ENCODE data around the gene CD248. TPM values are rescaled to one million over a fixed set of nuclear protein-coding genes. Genes with fewer than 3 reads are reported as not detected.

The CD248 gene
- total RNA-seq, 2 donors from 2014 or later = 4.9 to 8.8 TPM

DNA sequence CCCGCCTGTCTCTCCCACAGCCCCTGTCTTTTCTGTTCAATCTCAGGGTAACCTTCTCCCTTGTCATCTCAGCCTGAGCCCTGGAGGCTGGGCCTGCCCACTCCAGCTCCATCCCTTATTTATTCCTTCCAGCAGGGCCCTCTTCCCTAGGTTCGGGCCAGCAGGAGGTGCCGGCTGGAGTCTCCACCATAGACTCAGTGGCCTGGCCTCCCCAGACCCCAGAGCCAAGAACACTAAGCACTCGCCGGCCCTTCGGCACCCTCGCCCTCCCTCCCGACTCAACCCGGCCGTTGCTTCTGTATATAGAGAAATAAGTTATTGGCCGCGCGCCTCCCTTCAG lies 49.8 kb downstream of the CD248 start:
- TF ChIP-seq, protein P1, sequence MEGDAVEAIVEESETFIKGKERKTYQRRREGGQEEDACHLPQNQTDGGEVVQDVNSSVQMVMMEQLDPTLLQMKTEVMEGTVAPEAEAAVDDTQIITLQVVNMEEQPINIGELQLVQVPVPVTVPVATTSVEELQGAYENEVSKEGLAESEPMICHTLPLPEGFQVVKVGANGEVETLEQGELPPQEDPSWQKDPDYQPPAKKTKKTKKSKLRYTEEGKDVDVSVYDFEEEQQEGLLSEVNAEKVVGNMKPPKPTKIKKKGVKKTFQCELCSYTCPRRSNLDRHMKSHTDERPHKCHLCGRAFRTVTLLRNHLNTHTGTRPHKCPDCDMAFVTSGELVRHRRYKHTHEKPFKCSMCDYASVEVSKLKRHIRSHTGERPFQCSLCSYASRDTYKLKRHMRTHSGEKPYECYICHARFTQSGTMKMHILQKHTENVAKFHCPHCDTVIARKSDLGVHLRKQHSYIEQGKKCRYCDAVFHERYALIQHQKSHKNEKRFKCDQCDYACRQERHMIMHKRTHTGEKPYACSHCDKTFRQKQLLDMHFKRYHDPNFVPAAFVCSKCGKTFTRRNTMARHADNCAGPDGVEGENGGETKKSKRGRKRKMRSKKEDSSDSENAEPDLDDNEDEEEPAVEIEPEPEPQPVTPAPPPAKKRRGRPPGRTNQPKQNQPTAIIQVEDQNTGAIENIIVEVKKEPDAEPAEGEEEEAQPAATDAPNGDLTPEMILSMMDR (IDR thresholded peaks at IDR 0.05) = no peak
- Histone ChIP-seq H3K9me3 (no peaks in the 10 kb centered on the region), H3K4me3 (peak overlapping the region; percentile 68), H3K4me1 (peaks cover 10% of the 10 kb centered on the region), H3K36me3 (no peaks in the 10 kb centered on the region), H3K27me3 (no peaks in the 10 kb centered on the region), H3K27ac (peak overlapping the region; percentile 93), H3K9ac (ENCODE audit: low read depth in 2 of 2, low read length in 2 of 2) (peak overlapping the region; percentile 53 to 79)
- intact Hi-C loops (cut with DNase I) = no loop called here
- DNase-seq = no peak

DNA sequence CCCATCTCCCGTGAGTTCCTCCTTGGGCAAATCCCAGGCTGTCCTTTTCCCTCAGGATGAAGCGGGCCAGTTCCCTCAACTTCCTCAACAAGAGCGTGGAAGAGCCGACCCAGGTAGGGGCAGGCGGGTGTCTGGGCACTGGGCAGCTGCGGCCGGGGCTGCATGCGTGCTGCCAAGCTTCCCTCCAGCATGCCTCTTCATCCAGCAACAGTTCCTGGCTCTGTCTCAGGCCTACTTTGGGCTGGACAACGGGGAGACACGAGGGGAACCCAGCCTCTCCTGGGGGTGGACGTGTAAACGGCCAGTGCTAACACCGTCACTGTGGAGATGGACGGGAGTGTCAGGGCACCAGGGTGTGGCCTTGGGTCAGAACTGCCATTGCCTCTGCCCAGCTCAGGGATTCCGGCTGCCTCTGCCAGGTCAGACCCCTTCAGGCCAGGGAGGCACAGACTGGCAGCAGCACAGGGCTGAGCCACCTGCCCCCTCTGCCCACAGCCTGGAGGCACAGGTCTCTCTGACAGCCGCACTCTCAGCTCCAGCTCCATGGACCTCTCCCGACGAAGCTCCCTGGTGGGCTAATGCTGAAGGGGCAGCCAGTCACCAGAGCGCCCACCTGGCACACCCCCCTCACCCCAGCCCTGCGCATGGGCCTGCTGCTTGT lies 50.3 kb downstream of the CD248 start:
- no peaks in the 10 kb centered on the region for H3K9me3 ChIP-seq
- H3K4me1 ChIP-seq = peaks cover 10% of the 10 kb centered on the region
- no peak for DNase-seq
- intact Hi-C loops (cut with DNase I) = no loop called here
- H3K27me3 ChIP-seq = no peaks in the 10 kb centered on the region
- TF ChIP-seq, protein P1 (IDR thresholded peaks at IDR 0.05) = no peak
- H3K4me3 ChIP-seq = peak overlapping the region; percentile 68
- H3K27ac ChIP-seq = peak overlapping the region; percentile 93
- peak overlapping the region in 1 of 2 donors; percentile 53 for H3K9ac ChIP-seq (ENCODE audit: low read depth in 2 of 2, low read length in 2 of 2)
- no peaks in the 10 kb centered on the region for H3K36me3 ChIP-seq

DNA sequence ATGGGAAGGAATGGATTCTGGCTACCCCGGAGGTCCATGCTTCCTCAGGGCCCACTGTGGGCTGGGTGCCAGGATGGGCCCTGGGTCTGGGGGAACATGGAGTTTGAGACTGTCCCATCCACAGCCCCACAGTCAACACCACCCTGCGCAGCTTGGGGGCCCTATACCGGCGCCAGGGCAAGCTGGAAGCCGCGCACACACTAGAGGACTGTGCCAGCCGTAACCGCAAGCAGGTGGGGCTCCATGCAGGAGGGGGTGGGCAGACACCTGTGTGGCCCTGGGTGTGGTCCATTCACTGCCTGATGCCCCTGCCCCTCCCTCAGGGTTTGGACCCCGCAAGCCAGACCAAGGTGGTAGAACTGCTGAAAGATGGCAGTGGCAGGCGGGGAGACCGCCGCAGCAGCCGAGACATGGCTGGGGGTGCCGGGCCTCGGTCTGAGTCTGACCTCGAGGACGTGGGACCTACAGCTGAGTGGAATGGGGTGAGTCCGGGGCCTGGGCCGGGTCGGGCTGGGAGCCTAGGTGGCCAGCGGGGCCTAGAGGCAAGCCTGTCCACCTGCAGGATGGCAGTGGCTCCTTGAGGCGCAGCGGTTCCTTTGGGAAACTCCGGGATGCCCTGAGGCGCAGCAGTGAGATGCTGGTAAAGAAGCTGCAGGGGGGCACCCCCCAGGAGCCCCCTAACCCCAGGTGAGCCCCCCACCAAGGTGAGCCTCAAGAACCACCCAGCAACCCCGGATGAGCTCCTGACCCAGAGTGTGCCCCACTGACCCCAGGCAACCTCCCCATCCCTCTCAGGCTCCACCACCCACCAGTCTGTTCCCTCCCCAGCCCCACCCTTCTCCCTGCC lies 51.1 kb downstream of the CD248 start:
- Histone ChIP-seq H3K36me3 (no peaks in the 10 kb centered on the region), H3K27me3 (no peaks in the 10 kb centered on the region), H3K27ac (no peak overlapping the region), H3K9ac (ENCODE audit: low read depth in 2 of 2, low read length in 2 of 2) (no peak overlapping the region), H3K9me3 (no peaks in the 10 kb centered on the region), H3K4me3 (no peak overlapping the region), H3K4me1 (peaks cover 10% of the 10 kb centered on the region)
- TF ChIP-seq, protein P1 (IDR thresholded peaks at IDR 0.05) = no peak
- intact Hi-C loops (cut with DNase I) = no loop called here
- no peak for DNase-seq

DNA sequence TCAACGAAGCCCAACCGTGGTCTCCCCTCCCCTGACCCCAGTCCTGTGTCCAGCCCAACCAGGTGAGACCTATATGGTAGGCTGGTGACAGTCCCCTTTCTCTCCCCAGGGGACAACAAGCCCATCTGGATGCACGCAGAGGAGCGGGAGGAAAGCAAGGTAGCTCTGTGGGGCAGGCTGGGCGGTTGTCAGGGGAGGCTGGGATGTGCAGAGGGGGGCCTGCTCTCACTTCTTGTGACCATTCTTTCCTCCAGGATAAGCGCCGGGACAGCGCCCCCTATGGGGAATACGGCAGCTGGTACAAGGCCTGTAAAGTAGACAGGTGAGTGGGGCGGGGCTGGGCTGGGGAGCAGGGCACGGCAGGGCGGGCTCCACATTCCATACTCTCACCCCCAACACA lies 51.9 kb downstream of the CD248 start:
- Histone ChIP-seq H3K4me3 (no peak overlapping the region), H3K27ac (no peak overlapping the region), H3K9me3 (no peaks in the 10 kb centered on the region), H3K27me3 (no peaks in the 10 kb centered on the region), H3K9ac (ENCODE audit: low read depth in 2 of 2, low read length in 2 of 2) (no peak overlapping the region), H3K36me3 (no peaks in the 10 kb centered on the region), H3K4me1 (peaks cover 10% of the 10 kb centered on the region)
- DNase-seq = no peak
- TF ChIP-seq, protein P1 (IDR thresholded peaks at IDR 0.05) = no peak
- intact Hi-C loops (cut with DNase I) = no loop called here

Other genes with a start within 250 kb of the CD248 start
- 10 to 100 TPM; 10.1 to 20.9 TPM for gene PACS1, start 246.8 kb downstream of the CD248 start, total RNA-seq
- 10 to 100 TPM; 19.9 to 35.7 TPM for gene KLC2, start 59.3 kb downstream of the CD248 start, total RNA-seq
- 100 to 1,000 TPM; 212 to 243 TPM for gene RAB1B, start 48.4 kb downstream of the CD248 start, total RNA-seq
- under 1 TPM; 0.58 to 0.67 TPM for gene CNIH2, start 38.9 kb downstream of the CD248 start, total RNA-seq
- 100 to 1,000 TPM in 1 of 2 donors, 10 to 100 TPM in 1; 87.4 to 159 TPM for gene YIF1A, start 27.9 kb downstream of the CD248 start, total RNA-seq
- gene TMEM151A, start 25.1 kb downstream of the CD248 start, total RNA-seq = under 1 TPM; 0.37 to 0.47 TPM
- gene RIN1, start 19.4 kb upstream of the CD248 start, total RNA-seq = 10 to 100 TPM; 11.6 to 20.0 TPM
- 10 to 100 TPM; 31.1 to 64.6 TPM for gene BRMS1, start 28.1 kb upstream of the CD248 start, total RNA-seq
- 10 to 100 TPM; 14.2 to 20.2 TPM for gene B4GAT1, start 30.6 kb upstream of the CD248 start, total RNA-seq
- 10 to 100 TPM; 20.2 to 28.3 TPM for gene SLC29A2, start 54.7 kb upstream of the CD248 start, total RNA-seq
- gene NPAS4, start 104.0 kb upstream of the CD248 start, total RNA-seq = under 1 TPM; 0.17 to 0.37 TPM
- 100 to 1,000 TPM in 1 of 2 donors, 10 to 100 TPM in 1; 55.6 to 122 TPM for gene MRPL11, start 121.8 kb upstream of the CD248 start, total RNA-seq
- 1 to 10 TPM; 3.8 to 3.9 TPM for gene PELI3, start 149.9 kb upstream of the CD248 start, total RNA-seq
- 100 to 1,000 TPM in 1 of 2 donors, 10 to 100 TPM in 1; 70.3 to 124 TPM for gene DPP3, start 163.4 kb upstream of the CD248 start, total RNA-seq
- 10 to 100 TPM; 16.8 to 25.8 TPM for gene BBS1, start 193.6 kb upstream of the CD248 start, total RNA-seq
- gene ZDHHC24, start 229.0 kb upstream of the CD248 start, total RNA-seq = 10 to 100 TPM in 1 of 2 donors, 1 to 10 TPM in 1; 7.7 to 10.7 TPM
- gene ACTN3, start 229.9 kb upstream of the CD248 start, total RNA-seq = under 1 TPM in 1 of 2 donors, not detected in 1; 0.11 TPM

Data from colonic mucosa (tissue), 4 donors.